Measurements from ENCODE around the gene PRSS21.

PRSS21 gene

GRCh38 chr16:2787961-2788360 lies 29.1 kb upstream of the PRSS21 start:
- TF ChIP-seq, protein P1, sequence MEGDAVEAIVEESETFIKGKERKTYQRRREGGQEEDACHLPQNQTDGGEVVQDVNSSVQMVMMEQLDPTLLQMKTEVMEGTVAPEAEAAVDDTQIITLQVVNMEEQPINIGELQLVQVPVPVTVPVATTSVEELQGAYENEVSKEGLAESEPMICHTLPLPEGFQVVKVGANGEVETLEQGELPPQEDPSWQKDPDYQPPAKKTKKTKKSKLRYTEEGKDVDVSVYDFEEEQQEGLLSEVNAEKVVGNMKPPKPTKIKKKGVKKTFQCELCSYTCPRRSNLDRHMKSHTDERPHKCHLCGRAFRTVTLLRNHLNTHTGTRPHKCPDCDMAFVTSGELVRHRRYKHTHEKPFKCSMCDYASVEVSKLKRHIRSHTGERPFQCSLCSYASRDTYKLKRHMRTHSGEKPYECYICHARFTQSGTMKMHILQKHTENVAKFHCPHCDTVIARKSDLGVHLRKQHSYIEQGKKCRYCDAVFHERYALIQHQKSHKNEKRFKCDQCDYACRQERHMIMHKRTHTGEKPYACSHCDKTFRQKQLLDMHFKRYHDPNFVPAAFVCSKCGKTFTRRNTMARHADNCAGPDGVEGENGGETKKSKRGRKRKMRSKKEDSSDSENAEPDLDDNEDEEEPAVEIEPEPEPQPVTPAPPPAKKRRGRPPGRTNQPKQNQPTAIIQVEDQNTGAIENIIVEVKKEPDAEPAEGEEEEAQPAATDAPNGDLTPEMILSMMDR (IDR thresholded peaks at IDR 0.05), result no peak
- no peaks in the 10 kb centered on the region for H3K36me3 ChIP-seq
- no peak overlapping the region for H3K4me3 ChIP-seq (ENCODE audit: low read depth in 1 of 2, low read length in 1 of 2)
- no peaks in the 10 kb centered on the region for H3K9me3 ChIP-seq
- peaks cover 18 to 20% of the 10 kb centered on the region in 2 experiments for H3K4me1 ChIP-seq (ENCODE audit: control insufficient read depth in 1 of 2, insufficient read depth in 1 of 2, low read depth in 1 of 2, low read length in 1 of 2)
- H3K27ac ChIP-seq, result no peak overlapping the region
- peaks cover 85% of the 10 kb centered on the region for H3K27me3 ChIP-seq

DNA sequence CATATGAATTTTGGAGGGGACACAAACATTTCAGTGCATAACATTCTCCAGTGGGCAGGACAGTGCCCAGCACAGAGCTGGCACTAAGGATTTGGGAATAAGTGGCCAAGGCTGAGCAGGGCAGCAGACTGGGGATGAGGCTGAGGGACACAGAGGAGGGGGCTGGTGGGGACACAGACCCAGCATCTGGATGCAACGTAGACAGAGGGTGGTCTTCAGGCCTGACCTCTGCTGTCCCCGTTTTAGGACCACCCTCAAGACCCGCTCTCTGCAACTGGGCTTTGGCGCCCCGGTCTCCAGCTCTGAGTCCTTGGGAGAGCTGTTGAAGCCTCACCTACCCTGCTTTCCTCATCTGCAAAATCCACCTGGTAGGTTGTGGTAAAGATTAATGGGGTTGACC lies 26.4 kb upstream of the PRSS21 start:
- no peaks in the 10 kb centered on the region for H3K36me3 ChIP-seq
- H3K4me1 ChIP-seq (ENCODE audit: control insufficient read depth in 1 of 2, insufficient read depth in 1 of 2, low read depth in 1 of 2, low read length in 1 of 2), result peaks cover 33 to 36% of the 10 kb centered on the region in 2 experiments
- H3K4me3 ChIP-seq (ENCODE audit: low read depth in 1 of 2, low read length in 1 of 2), result no peak overlapping the region
- H3K27ac ChIP-seq, result no peak overlapping the region
- no peaks in the 10 kb centered on the region for H3K9me3 ChIP-seq
- TF ChIP-seq, protein P1 (IDR thresholded peaks at IDR 0.05), result no peak
- peaks cover 59% of the 10 kb centered on the region for H3K27me3 ChIP-seq

GRCh38 chr16:2791174-2791573 lies 25.9 kb upstream of the PRSS21 start:
- Histone ChIP-seq H3K36me3 (no peaks in the 10 kb centered on the region), H3K4me3 (ENCODE audit: low read depth in 1 of 2, low read length in 1 of 2) (no peak overlapping the region), H3K4me1 (ENCODE audit: control insufficient read depth in 1 of 2, insufficient read depth in 1 of 2, low read depth in 1 of 2, low read length in 1 of 2) (peaks cover 28 to 34% of the 10 kb centered on the region in 2 experiments), H3K9me3 (no peaks in the 10 kb centered on the region), H3K27me3 (peaks cover 53% of the 10 kb centered on the region), H3K27ac (no peak overlapping the region)
- TF ChIP-seq, protein P1 (IDR thresholded peaks at IDR 0.05), result no peak

DNA sequence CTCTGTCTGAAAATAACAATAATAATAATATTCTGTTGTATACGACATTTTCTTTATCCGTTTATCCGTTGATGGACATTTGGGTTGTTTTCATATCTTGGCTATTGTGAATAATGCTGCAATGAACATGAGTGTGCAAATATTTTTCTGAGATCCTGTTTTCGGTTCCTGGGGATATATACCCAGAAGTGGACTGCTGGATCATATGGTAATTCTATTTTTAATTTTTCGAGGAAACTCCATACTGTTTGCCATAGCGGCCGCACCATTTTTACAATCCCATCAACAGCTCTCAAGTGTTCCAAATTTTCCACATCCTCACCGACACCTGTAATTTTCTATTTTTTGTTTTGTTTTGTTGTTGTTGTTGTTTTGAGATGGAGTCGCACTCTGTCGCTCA lies 24.1 kb upstream of the PRSS21 start:
- Histone ChIP-seq H3K36me3 (no peaks in the 10 kb centered on the region), H3K4me1 (ENCODE audit: control insufficient read depth in 1 of 2, insufficient read depth in 1 of 2, low read depth in 1 of 2, low read length in 1 of 2) (peaks cover 27 to 30% of the 10 kb centered on the region in 2 experiments), H3K9me3 (no peaks in the 10 kb centered on the region), H3K27ac (peak overlapping the region; percentile 52), H3K4me3 (ENCODE audit: low read depth in 1 of 2, low read length in 1 of 2) (no peak overlapping the region), H3K27me3 (peaks cover 36% of the 10 kb centered on the region)
- TF ChIP-seq, protein P1 (IDR thresholded peaks at IDR 0.05), result no peak

DNA sequence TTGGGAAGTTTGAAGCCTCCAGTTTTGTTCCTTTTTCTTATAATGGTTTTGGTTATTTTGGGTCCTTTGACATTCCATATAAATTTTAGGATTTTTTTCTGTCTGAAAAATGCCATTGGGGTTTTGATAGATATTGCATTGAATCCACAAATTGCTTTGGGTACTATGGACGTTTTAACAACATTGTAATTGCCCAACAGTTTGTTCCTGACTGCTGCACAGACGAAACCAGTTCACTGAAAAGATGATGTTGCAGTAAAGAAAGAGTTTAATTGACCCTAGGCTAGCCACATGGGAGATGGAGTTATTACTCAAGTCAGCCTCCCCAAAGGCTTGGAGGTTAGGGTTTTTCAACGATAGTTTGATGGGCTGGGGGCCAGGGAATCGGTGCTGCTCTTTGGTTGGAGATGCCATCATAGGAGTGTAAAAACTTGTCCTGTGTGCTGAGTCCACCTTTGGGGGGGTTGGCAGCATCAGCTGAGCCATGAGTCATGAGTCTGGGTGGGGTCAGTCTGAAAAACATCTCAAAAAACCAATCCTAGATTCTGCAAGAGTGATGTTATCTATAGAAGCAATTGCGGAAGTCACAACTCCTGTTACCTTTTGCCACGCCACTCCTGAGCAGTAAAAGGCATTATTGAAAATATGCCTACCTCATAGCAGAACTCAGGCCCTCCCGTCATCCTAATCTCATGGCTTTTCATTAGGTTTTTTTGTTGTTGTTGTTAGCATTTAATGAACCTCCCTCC lies 21.5 kb upstream of the PRSS21 start:
- H3K27ac ChIP-seq, result no peak overlapping the region
- no peaks in the 10 kb centered on the region for H3K36me3 ChIP-seq
- no peaks in the 10 kb centered on the region for H3K9me3 ChIP-seq
- no peak overlapping the region for H3K4me3 ChIP-seq (ENCODE audit: low read depth in 1 of 2, low read length in 1 of 2)
- H3K4me1 ChIP-seq (ENCODE audit: control insufficient read depth in 1 of 2, insufficient read depth in 1 of 2, low read depth in 1 of 2, low read length in 1 of 2), result peaks cover 27 to 30% of the 10 kb centered on the region in 2 experiments
- TF ChIP-seq, protein P1 (IDR thresholded peaks at IDR 0.05), result no peak
- peaks cover 17% of the 10 kb centered on the region for H3K27me3 ChIP-seq
